GM10266 (cell line): Measurements from ENCODE around the gene SLC25A21.
"Not testable (repeated sequence)": the region's sequence is repeated elsewhere in the genome, so short reads cannot be mapped to it uniquely, and the experiment has no call there.

Experiments used
- DNase-seq: peaks from one replicate; pipeline ENCODE4 v3.0.0; 2012; ENCODE audit errors: extremely low spot score
- CTCF ChIP-seq: IDR thresholded peaks from 2 replicates; pipeline ENCODE4 v1.5.1; 2012; ENCODE audit warnings: mild to moderate bottlenecking, low read depth; ENCODE audit not compliant: control insufficient read depth, insufficient read depth; ENCODE audit errors: missing control alignments

SLC25A21 gene

GRCh38 chr14:36717363-36717762 is 455.0 kb downstream of the SLC25A21 start:
- TF ChIP-seq CTCF, result no peak
- no peak for DNase-seq

- no peak for TF ChIP-seq CTCF
- no peak for DNase-seq
Observed at GRCh38 chr14:36716614-36717184, 455.7 kb downstream of the SLC25A21 start.

GRCh38 chr14:36713960-36714703 is 458.3 kb downstream of the SLC25A21 start:
- DNase-seq, result no peak
- TF ChIP-seq CTCF, result no peak

- DNase-seq, result no peak
- no peak for TF ChIP-seq CTCF
Observed at GRCh38 chr14:36707570-36707969, 464.8 kb downstream of the SLC25A21 start.

GRCh38 chr14:36702474-36702873 is 469.9 kb downstream of the SLC25A21 start:
- TF ChIP-seq CTCF, result no peak
- no peak for DNase-seq

- no peak for DNase-seq
- no peak for TF ChIP-seq CTCF
Observed at GRCh38 chr14:36701132-36701531, 471.3 kb downstream of the SLC25A21 start.

GRCh38 chr14:36700651-36701050 is 471.8 kb downstream of the SLC25A21 start:
- DNase-seq, result no peak
- TF ChIP-seq CTCF, result no peak

GRCh38 chr14:36699420-36699819 is 473.0 kb downstream of the SLC25A21 start:
- DNase-seq, result not testable (repeated sequence)
